Hindlimb muscle (tissue), 1 donor: ENCODE measurements around the gene MPV17L2. TPM values are rescaled to one million over a fixed set of nuclear protein-coding genes. Genes with fewer than 3 reads are reported as not detected.

Source experiments
- DNase-seq: peaks from one replicate; pipeline ENCODE4 v3.0.0-alpha.2; 2013
- polyA plus RNA-seq: library from polyadenylated mRNA; unstranded; fragments of 120-200 nt; gene quantifications from one replicate; pipeline ENCODE4 v1.2.1, GENCODE V29; 2013; ENCODE audit not compliant: insufficient read length

MPV17L2 gene
- polyA plus RNA-seq, 1 donor: 6.5 TPM

DNA sequence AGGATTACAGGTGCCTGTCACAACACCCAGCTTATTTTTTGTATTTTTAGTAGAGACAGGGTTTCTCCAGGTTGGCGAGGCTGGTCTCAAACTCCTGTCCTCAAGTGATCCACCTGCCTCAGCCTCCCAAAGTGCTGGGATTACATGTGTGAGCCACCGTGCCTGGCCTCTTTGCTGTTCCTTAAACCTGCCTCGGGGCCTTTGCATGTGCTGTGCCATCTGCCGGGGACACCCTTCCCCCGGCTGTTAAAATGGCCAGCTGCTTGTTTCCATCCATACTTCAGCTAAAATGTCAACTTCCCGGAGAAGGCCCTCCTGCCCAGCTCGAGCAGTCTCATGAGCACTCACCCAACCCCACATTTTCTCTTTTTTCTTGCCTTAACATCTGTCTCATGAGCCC lies 52.3 kb downstream of the MPV17L2 start:
- no peak for DNase-seq

Other genes with a start within 250 kb of the MPV17L2 start
- gene KCNN1, start 226.1 kb upstream of the MPV17L2 start, polyA plus RNA-seq: 0.63 TPM
- 4.5 TPM for gene ARRDC2, start 185.0 kb upstream of the MPV17L2 start, polyA plus RNA-seq
- gene IL12RB1, start 106.3 kb upstream of the MPV17L2 start, polyA plus RNA-seq: 0.75 TPM
- 17.3 TPM for gene MAST3, start 95.4 kb upstream of the MPV17L2 start, polyA plus RNA-seq
- gene PIK3R2, start 40.1 kb upstream of the MPV17L2 start, polyA plus RNA-seq: 66.1 TPM
- 2.9 TPM for gene IFI30, start 19.4 kb upstream of the MPV17L2 start, polyA plus RNA-seq
- 5.1 TPM for gene RAB3A, start 10.8 kb downstream of the MPV17L2 start, polyA plus RNA-seq
- gene PDE4C, start 33.2 kb downstream of the MPV17L2 start, polyA plus RNA-seq: 7.1 TPM
- gene IQCN, start 81.2 kb downstream of the MPV17L2 start, polyA plus RNA-seq: 4.9 TPM
- gene JUND, start 88.4 kb downstream of the MPV17L2 start, polyA plus RNA-seq: 139 TPM
- 93.0 TPM for gene LSM4, start 129.9 kb downstream of the MPV17L2 start, polyA plus RNA-seq
- gene PGPEP1, start 147.4 kb downstream of the MPV17L2 start, polyA plus RNA-seq: 14.4 TPM
- gene GDF15, start 192.9 kb downstream of the MPV17L2 start, polyA plus RNA-seq: 0.41 TPM
- gene LRRC25, start 204.4 kb downstream of the MPV17L2 start, polyA plus RNA-seq: 2.6 TPM
- 135 TPM for gene SSBP4, start 226.2 kb downstream of the MPV17L2 start, polyA plus RNA-seq
- 231 TPM for gene ISYNA1, start 244.9 kb downstream of the MPV17L2 start, polyA plus RNA-seq